Activated CD8-positive, alpha-beta T cell treated with anti-CD3 and anti-CD28 coated beads, Interleukin-2, amount 10 ng/mL, durations not matched to agents 7 days and 5 days (primary cell): ENCODE data around the gene IFIT1. TPM values are rescaled to one million over a fixed set of nuclear protein-coding genes. Genes with fewer than 3 reads are reported as not detected.

ENCODE experiments used
- ATAC-seq: fragments of 150-1000 bp; cut with Tn5 transposase; one replicate; pipeline ENCODE4 v1.10.0; 2021; ENCODE audit warnings: moderate library complexity
- CTCF ChIA-PET: fragments of 350-600 bp; sonication (Branson Sonifier 250); formaldehyde crosslinking; loops from one replicate; lab custom pipeline; 2021; ENCODE audit warnings: antibody characterized with exemption; lab: Charles Lee
- POLR2A ChIA-PET: fragments of 350-600 bp; sonication (Branson Sonifier 250); formaldehyde crosslinking; loops from one replicate; lab custom pipeline; 2021; ENCODE audit warnings: antibody characterized with exemption; lab: Charles Lee
- DNase-seq: peaks from one replicate; pipeline ENCODE4 v3.0.0-alpha.2; 2020
- H3K27ac Mint-ChIP-seq: one replicate; pipeline ENCODE4 v1.8.0; 2021; ENCODE audit warnings: mild to moderate bottlenecking, mixed read lengths
- H3K27me3 Mint-ChIP-seq: one replicate; pipeline ENCODE4 v1.8.0; 2021; ENCODE audit warnings: low read depth, mixed read lengths
- H3K36me3 Mint-ChIP-seq: one replicate; pipeline ENCODE4 v1.8.0; 2021; ENCODE audit warnings: low read depth, mixed read lengths
- H3K4me1 Mint-ChIP-seq: one replicate; pipeline ENCODE4 v1.8.0; 2021; ENCODE audit warnings: low read depth, mixed read lengths
- H3K4me3 Mint-ChIP-seq: one replicate; pipeline ENCODE4 v1.8.0; 2021; ENCODE audit warnings: mild to moderate bottlenecking, mixed read lengths
- H3K9me3 Mint-ChIP-seq: one replicate; pipeline ENCODE4 v1.8.0; 2022; ENCODE audit warnings: mixed read lengths; ENCODE audit not compliant: insufficient read depth
- total RNA-seq, 2 experiments: library from RNA; stranded (reverse); gene quantifications; one replicate each; pipeline ENCODE4 v1.2.3, GENCODE V29; 2021

The IFIT1 gene
- total RNA-seq, 2 experiments from 2014 or later: 29.8 to 31.8 TPM

DNA sequence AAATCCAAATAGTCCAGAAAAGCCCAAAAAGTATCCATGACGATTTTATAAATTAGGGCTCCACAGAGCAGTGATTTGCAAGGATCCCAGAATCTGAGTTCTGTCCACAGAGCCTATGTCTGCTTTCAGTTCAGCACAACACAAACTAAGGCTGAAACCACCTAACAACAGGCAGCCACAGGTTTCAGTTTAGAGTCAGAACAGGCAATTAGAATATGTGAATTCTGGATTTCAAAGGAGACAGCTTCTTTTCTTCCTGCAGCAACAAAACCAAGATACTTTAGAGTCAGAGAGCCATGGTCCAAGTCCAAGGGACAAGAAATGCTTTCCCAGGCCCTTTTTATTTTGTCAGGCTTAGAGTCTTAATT lies 41.0 kb upstream of the IFIT1 start:
- no peak for DNase-seq
- Mint-ChIP-seq H3K36me3 (no peaks in the 10 kb centered on the region), H3K4me1 (peaks cover 19% of the 10 kb centered on the region), H3K9me3 (no peaks in the 10 kb centered on the region), H3K4me3 (no peak overlapping the region), H3K27me3 (peaks cover 13% of the 10 kb centered on the region), H3K27ac (no peak overlapping the region)
- peak; percentile 81 for ATAC-seq
- POLR2A ChIA-PET: interaction anchor here (1.0 kb wide), 1 partner anchor 19 kb away, joined by 6 read pairs; no protein-coding TSS in a partner anchor
- CTCF ChIA-PET: interaction anchor here (1.5 to 2.1 kb wide), 2 partner anchors 17 to 50 kb away, joined by 4 to 6 read pairs; partner anchors contain the start of gene IFIT2

GRCh38 chr10:89351780-89352597 lies 40.4 kb upstream of the IFIT1 start:
- Mint-ChIP-seq H3K27me3 (peaks cover 13% of the 10 kb centered on the region), H3K4me3 (no peak overlapping the region), H3K36me3 (no peaks in the 10 kb centered on the region), H3K27ac (no peak overlapping the region), H3K4me1 (peaks cover 19% of the 10 kb centered on the region), H3K9me3 (no peaks in the 10 kb centered on the region)
- ChIA-PET CTCF (interaction anchor here (0.9 to 2.1 kb wide), 4 partner anchors 16 to 531 kb away, joined by 3 to 6 read pairs (median 4); partner anchors contain the start of gene IFIT2), POLR2A (interaction anchor here (1.0 to 1.1 kb wide), 2 partner anchors 12 to 20 kb away, joined by 3 to 6 read pairs; no protein-coding TSS in a partner anchor)
- DNase-seq (no peak), ATAC-seq (no peak)

DNA sequence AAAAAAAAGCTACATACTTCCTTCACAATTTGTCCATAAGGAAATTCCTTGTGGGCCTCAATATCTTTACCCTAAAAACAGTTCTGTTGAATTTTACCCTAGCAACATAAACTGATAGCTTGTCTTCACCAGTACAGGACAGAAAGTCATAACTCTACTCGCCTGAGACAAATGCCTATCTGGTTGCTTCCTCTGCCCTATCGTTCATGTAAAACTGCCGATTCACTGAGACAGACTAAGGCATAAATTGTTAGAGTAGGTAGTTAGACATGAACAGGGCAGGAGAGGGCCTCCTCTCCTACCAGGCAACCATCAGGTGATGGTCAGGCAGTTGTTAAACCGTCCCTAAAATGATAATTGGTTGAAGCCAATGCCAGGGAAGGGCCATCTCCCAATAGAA lies 39.6 kb upstream of the IFIT1 start:
- CTCF ChIA-PET: interaction anchor here (0.9 to 1.0 kb wide), 2 partner anchors 17 to 532 kb away, joined by 3 read pairs; no protein-coding TSS in a partner anchor
- POLR2A ChIA-PET: interaction anchor here (1.1 kb wide), 1 partner anchor 13 kb away, joined by 3 read pairs; no protein-coding TSS in a partner anchor
- H3K27me3 Mint-ChIP-seq: peaks cover 13% of the 10 kb centered on the region
- DNase-seq: no peak
- no peaks in the 10 kb centered on the region for H3K36me3 Mint-ChIP-seq
- no peaks in the 10 kb centered on the region for H3K9me3 Mint-ChIP-seq
- no peak overlapping the region for H3K4me3 Mint-ChIP-seq
- H3K27ac Mint-ChIP-seq: no peak overlapping the region
- peaks cover 19% of the 10 kb centered on the region for H3K4me1 Mint-ChIP-seq
- no peak for ATAC-seq

DNA sequence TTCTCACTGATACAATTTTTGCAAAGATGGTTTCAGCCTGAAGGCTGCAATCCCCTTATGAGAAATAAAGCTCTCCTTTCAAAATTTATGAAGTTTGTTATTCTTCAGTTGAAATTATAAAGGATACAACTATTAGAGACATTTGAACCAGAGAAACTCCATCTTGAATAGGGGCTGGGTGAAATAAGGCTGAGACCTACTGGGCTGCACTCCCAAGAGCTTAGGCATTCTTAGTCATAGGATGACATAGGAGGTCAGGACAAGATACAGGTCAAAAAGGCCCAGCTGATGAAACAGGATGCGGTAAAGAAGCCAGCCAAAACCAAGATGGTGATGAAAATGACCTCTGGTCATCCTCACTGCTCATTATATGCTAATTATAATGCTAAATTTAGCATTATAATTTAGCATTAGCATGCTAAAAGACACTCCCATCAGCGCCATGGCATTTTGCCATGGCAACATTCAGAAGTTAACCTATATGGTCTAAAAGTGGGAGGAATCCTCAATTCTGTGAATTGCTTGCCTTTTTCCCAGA lies 37.0 kb upstream of the IFIT1 start:
- no peak for DNase-seq
- CTCF ChIA-PET: interaction anchor here (2.2 kb wide), 1 partner anchor 14 kb away, joined by 9 read pairs; no protein-coding TSS in a partner anchor
- Mint-ChIP-seq H3K36me3 (no peaks in the 10 kb centered on the region), H3K27me3 (peaks cover 11% of the 10 kb centered on the region), H3K4me3 (no peak overlapping the region), H3K27ac (no peak overlapping the region), H3K4me1 (peaks cover 19% of the 10 kb centered on the region), H3K9me3 (no peaks in the 10 kb centered on the region)
- POLR2A ChIA-PET: no interaction called here
- no peak for ATAC-seq

- peaks cover 2% of the 10 kb centered on the region for H3K4me1 Mint-ChIP-seq
- peaks cover 14% of the 10 kb centered on the region for H3K27me3 Mint-ChIP-seq
- H3K36me3 Mint-ChIP-seq: no peaks in the 10 kb centered on the region
- DNase-seq (no peak), ATAC-seq (no peak)
- POLR2A ChIA-PET: no interaction called here
- CTCF ChIA-PET: interaction anchor here (2.2 kb wide), 1 partner anchor 12 kb away, joined by 9 read pairs; no protein-coding TSS in a partner anchor
- H3K9me3 Mint-ChIP-seq: no peaks in the 10 kb centered on the region
- no peak overlapping the region for H3K4me3 Mint-ChIP-seq
- no peak overlapping the region for H3K27ac Mint-ChIP-seq
These were observed 35.3 kb upstream of the IFIT1 start for GRCh38 chr10:89357096-89357495.

GRCh38 chr10:89357975-89358374 lies 34.4 kb upstream of the IFIT1 start:
- H3K36me3 Mint-ChIP-seq: no peaks in the 10 kb centered on the region
- DNase-seq: no peak
- no peak for ATAC-seq
- no peaks in the 10 kb centered on the region for H3K9me3 Mint-ChIP-seq
- no peak overlapping the region for H3K27ac Mint-ChIP-seq
- H3K4me3 Mint-ChIP-seq: no peak overlapping the region
- H3K4me1 Mint-ChIP-seq: no peaks in the 10 kb centered on the region
- ChIA-PET POLR2A (no interaction called here), CTCF (interaction anchor here (1.2 kb wide), 1 partner anchor 11 kb away, joined by 4 read pairs; no protein-coding TSS in a partner anchor)
- peaks cover 10% of the 10 kb centered on the region for H3K27me3 Mint-ChIP-seq

DNA sequence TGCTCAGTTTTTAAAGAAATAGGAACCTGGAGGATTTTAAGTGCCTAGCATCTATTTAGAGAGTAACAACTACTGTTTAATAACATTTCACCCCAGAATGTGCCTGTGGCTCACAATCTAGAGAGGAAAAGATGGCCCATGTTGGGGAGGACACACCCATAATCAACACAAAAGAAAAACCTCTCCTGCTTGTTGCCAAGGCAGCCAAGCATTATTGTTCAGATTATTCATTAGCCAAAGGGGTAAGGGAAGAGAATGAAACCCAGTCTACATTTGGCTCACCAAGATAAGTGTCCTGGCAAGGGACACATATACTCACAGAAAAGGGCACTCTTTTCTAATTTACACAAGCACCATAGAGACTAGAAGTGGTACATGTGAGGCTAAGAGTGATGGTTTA lies 32.3 kb upstream of the IFIT1 start:
- no peaks in the 10 kb centered on the region for H3K9me3 Mint-ChIP-seq
- CTCF ChIA-PET: no interaction called here
- no peak for DNase-seq
- H3K27me3 Mint-ChIP-seq: peaks cover 7% of the 10 kb centered on the region
- H3K27ac Mint-ChIP-seq: no peak overlapping the region
- H3K4me3 Mint-ChIP-seq: no peak overlapping the region
- peaks cover 12% of the 10 kb centered on the region for H3K4me1 Mint-ChIP-seq
- ATAC-seq: no peak
- H3K36me3 Mint-ChIP-seq: no peaks in the 10 kb centered on the region
- POLR2A ChIA-PET: no interaction called here

GRCh38 chr10:89362929-89363328 lies 29.5 kb upstream of the IFIT1 start:
- H3K4me1 Mint-ChIP-seq: peaks cover 18% of the 10 kb centered on the region
- DNase-seq: no peak
- no peak overlapping the region for H3K27ac Mint-ChIP-seq
- H3K36me3 Mint-ChIP-seq: no peaks in the 10 kb centered on the region
- no peaks in the 10 kb centered on the region for H3K9me3 Mint-ChIP-seq
- ATAC-seq: no peak
- ChIA-PET POLR2A (interaction anchor here (0.6 kb wide), 1 partner anchor 327 kb away, joined by 3 read pairs; no protein-coding TSS in a partner anchor), CTCF (interaction anchor here (1.3 kb wide), 1 partner anchor 17 kb away, joined by 3 read pairs; no protein-coding TSS in a partner anchor)
- H3K4me3 Mint-ChIP-seq: no peak overlapping the region
- H3K27me3 Mint-ChIP-seq: peaks cover 10% of the 10 kb centered on the region

DNA sequence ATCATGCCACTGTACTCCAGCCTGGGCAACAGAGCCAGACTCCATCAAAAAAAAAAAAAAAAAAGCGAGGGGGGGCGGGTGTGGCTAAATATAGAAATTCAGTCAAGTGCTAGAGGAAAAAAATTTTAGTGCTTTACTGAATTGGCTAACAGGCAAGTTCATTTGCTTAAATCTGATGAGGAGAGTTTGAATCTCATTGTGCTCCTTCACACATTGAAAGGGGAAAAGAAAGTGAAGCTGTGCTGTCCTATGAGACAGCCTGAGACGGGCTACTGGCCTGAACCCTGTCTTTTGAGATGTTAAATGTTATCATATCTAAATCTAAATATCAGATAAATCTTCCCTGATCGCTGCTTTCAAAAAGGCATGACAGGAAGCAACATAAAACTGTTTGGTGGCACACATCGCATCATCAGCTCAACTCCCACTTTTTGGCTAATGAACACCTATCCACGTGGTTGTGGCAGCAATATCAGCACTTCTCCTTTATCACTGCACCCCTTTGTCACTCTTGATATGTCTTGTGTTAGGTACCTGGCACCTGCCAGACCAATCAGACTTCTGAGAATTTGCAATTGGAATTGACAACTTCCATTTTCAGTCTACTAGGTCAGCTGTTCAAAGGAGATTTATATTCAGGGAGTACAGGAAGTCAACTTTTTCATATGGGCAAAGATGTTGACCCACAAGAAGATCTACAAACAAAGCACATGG lies 28.5 kb upstream of the IFIT1 start:
- ChIA-PET POLR2A (no interaction called here), CTCF (interaction anchor here (0.7 to 1.3 kb wide), 4 partner anchors 18 to 31 kb away, joined by 3 read pairs; partner anchors contain the start of gene IFIT1)
- Mint-ChIP-seq H3K36me3 (no peaks in the 10 kb centered on the region), H3K4me1 (peaks cover 26% of the 10 kb centered on the region), H3K27ac (no peak overlapping the region), H3K27me3 (peaks cover 10% of the 10 kb centered on the region), H3K9me3 (no peaks in the 10 kb centered on the region), H3K4me3 (no peak overlapping the region)
- ATAC-seq (no peak), DNase-seq (no peak)

GRCh38 chr10:89364531-89364930 lies 27.9 kb upstream of the IFIT1 start:
- ATAC-seq: no peak
- Mint-ChIP-seq H3K4me3 (no peak overlapping the region), H3K27ac (no peak overlapping the region), H3K36me3 (no peaks in the 10 kb centered on the region), H3K9me3 (no peaks in the 10 kb centered on the region), H3K4me1 (peaks cover 31% of the 10 kb centered on the region), H3K27me3 (peaks cover 10% of the 10 kb centered on the region)
- CTCF ChIA-PET: interaction anchor here (0.7 to 1.2 kb wide), 3 partner anchors 25 to 100 kb away, joined by 3 read pairs; partner anchors contain the start of gene IFIT1
- DNase-seq: no peak
- POLR2A ChIA-PET: no interaction called here

- ATAC-seq (peak; percentile 75), DNase-seq (no peak)
- no peaks in the 10 kb centered on the region for H3K9me3 Mint-ChIP-seq
- POLR2A ChIA-PET: interaction anchor here (2.9 kb wide), 1 partner anchor 47 kb away, joined by 7 read pairs; the partner anchor contains the start of gene IFIT5
- peaks cover 13% of the 10 kb centered on the region for H3K27me3 Mint-ChIP-seq
- H3K4me3 Mint-ChIP-seq: no peak overlapping the region
- H3K36me3 Mint-ChIP-seq: no peaks in the 10 kb centered on the region
- H3K27ac Mint-ChIP-seq: no peak overlapping the region
- H3K4me1 Mint-ChIP-seq: peaks cover 31% of the 10 kb centered on the region
- CTCF ChIA-PET: interaction anchor here (0.8 to 3.8 kb wide), 10 partner anchors 16 to 195 kb away, joined by 3 to 26 read pairs (median 4); partner anchors contain the start of genes IFIT2 and IFIT5
These were observed 24.9 kb upstream of the IFIT1 start for GRCh38 chr10:89367529-89367928.
